ENCODE results near the gene IARS2. TPM values are rescaled to one million over a fixed set of nuclear protein-coding genes. Genes with fewer than 3 reads are reported as not detected.

The IARS2 gene
- polyA plus RNA-seq, 1 donor from 2014 or later = 59.2 TPM

DNA sequence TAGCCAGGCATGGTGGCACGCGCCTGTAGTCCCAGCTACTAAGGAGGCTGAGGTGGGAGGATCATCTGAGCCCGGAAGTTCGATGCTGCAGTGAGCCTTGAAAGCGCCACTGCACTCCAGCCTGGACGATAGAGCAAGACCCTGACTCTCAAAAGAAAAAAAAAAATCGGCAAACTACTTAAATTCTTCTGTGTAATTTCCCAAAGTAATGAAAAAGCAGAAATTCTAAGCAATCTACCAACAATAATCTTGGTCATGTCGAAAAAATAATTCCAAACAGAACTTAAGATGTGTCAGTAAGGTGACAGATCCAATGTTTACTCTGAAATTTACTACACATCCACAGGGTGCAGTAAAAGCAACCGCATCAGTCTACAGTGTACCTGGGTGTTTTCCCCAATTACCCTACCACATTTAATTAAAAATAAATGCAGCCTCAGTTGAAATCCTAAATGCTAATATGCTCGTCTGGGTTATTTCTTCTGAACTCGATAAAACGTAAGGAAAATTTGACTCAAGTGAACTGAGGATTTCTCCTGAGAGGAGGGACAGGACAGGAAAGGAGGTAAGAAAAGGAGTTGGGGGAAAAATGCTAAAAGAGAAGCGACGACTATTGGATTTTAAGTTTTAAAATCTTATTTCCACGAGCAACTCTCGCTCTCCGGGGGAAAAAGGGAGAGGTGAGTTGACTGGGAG lies 48.4 kb upstream of the IARS2 start:
- H3K27me3 ChIP-seq (ENCODE audit: insufficient read depth, low read depth, low read length) = no peaks in the 10 kb centered on the region
- no peaks in the 10 kb centered on the region for H4K20me1 ChIP-seq (ENCODE audit: insufficient read depth)
- H3K9me3 ChIP-seq (ENCODE audit: low read length) = no peaks in the 10 kb centered on the region
- H2AFZ ChIP-seq (ENCODE audit: low read depth, low read length) = peak overlapping the region; percentile 79
- H3K36me3 ChIP-seq (ENCODE audit: insufficient read depth, low read length) = no peaks in the 10 kb centered on the region
- H3K79me2 ChIP-seq (replicated peaks; ENCODE audit: insufficient read depth, low read length) = peaks cover 23% of the 10 kb centered on the region
- H3K9me2 ChIP-seq (ENCODE audit: insufficient read depth, low read length) = no peaks in the 10 kb centered on the region
- H3F3A ChIP-seq (ENCODE audit: insufficient read depth, low read length, poor library complexity, severe bottlenecking) = no peaks in the 10 kb centered on the region
- H3K9ac ChIP-seq (ENCODE audit: low read length) = peak overlapping the region; percentile 76
- TF ChIP-seq, protein P1, sequence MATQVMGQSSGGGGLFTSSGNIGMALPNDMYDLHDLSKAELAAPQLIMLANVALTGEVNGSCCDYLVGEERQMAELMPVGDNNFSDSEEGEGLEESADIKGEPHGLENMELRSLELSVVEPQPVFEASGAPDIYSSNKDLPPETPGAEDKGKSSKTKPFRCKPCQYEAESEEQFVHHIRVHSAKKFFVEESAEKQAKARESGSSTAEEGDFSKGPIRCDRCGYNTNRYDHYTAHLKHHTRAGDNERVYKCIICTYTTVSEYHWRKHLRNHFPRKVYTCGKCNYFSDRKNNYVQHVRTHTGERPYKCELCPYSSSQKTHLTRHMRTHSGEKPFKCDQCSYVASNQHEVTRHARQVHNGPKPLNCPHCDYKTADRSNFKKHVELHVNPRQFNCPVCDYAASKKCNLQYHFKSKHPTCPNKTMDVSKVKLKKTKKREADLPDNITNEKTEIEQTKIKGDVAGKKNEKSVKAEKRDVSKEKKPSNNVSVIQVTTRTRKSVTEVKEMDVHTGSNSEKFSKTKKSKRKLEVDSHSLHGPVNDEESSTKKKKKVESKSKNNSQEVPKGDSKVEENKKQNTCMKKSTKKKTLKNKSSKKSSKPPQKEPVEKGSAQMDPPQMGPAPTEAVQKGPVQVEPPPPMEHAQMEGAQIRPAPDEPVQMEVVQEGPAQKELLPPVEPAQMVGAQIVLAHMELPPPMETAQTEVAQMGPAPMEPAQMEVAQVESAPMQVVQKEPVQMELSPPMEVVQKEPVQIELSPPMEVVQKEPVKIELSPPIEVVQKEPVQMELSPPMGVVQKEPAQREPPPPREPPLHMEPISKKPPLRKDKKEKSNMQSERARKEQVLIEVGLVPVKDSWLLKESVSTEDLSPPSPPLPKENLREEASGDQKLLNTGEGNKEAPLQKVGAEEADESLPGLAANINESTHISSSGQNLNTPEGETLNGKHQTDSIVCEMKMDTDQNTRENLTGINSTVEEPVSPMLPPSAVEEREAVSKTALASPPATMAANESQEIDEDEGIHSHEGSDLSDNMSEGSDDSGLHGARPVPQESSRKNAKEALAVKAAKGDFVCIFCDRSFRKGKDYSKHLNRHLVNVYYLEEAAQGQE (IDR thresholded peaks at IDR 0.05; ENCODE audit: borderline replicate concordance) = no peak
- TF ChIP-seq TAF1 (IDR thresholded peaks at IDR 0.05; ENCODE audit: low read depth) (no peak), EP300 (conservative IDR thresholded peaks at IDR 0.05; ENCODE audit: poor library complexity, severe bottlenecking) (no peak), EZH2 (IDR thresholded peaks at IDR 0.05; ENCODE audit: borderline replicate concordance, insufficient read depth, low read length, poor library complexity, severe bottlenecking) (no peak), SMC3 (conservative IDR thresholded peaks at IDR 0.05; ENCODE audit: poor library complexity) (no peak), POLR2AphosphoS5 (IDR thresholded peaks at IDR 0.05) (no peak), MXI1 (conservative IDR thresholded peaks at IDR 0.05; ENCODE audit: poor library complexity, severe bottlenecking) (no peak), RAD21 (conservative IDR thresholded peaks at IDR 0.05) (no peak)
- TF ChIP-seq, protein P2, sequence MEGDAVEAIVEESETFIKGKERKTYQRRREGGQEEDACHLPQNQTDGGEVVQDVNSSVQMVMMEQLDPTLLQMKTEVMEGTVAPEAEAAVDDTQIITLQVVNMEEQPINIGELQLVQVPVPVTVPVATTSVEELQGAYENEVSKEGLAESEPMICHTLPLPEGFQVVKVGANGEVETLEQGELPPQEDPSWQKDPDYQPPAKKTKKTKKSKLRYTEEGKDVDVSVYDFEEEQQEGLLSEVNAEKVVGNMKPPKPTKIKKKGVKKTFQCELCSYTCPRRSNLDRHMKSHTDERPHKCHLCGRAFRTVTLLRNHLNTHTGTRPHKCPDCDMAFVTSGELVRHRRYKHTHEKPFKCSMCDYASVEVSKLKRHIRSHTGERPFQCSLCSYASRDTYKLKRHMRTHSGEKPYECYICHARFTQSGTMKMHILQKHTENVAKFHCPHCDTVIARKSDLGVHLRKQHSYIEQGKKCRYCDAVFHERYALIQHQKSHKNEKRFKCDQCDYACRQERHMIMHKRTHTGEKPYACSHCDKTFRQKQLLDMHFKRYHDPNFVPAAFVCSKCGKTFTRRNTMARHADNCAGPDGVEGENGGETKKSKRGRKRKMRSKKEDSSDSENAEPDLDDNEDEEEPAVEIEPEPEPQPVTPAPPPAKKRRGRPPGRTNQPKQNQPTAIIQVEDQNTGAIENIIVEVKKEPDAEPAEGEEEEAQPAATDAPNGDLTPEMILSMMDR (IDR thresholded peaks at IDR 0.05; ENCODE audit: poor library complexity, severe bottlenecking) = no peak
- peak overlapping the region; percentile 86 for H3K4me2 ChIP-seq (ENCODE audit: low read length)
- peak overlapping the region; percentile 79 for H3K4me3 ChIP-seq (ENCODE audit: low read length)
- H3K27ac ChIP-seq (ENCODE audit: low read length) = peak overlapping the region; percentile 70

DNA sequence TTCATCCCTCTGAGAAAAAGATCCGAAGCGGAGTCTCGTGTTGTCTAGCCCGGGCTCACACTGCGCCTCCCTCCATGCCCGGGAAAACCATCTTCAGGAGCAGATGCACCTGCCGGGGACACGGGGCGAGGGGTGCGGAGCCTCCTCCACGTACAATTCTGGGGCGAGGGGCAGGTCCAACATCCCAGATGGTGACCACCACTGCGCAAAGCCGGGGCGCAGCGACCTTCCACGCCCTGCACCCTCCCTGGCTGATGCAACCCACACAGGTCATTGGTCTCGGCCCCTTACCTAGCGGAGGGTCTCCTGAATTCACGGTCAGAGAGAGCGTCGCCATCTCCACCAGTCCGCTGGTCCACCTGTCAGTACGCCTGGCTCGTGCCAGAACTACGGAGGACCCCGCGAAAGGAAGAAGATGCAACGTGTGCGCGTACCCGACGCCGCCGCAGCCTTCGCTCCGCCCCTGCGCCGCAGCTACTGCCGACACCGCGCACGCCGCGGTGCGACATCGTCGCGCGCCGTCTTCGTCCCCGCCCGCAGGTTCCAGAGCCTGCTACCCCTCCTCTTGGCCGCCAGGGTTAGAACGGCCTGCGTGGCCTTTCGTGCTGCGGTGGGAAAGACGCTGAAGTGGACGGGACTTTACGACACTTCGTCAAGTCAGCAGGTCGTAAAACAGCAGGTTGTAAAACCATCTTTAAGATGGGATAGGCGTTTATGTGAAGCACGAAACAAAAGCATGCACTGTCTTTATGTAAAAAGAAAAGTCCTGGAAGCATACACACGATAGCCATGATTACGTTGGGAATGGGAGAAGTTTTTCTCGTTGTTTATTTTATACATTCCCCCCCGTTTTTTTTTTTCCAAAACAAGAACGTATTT lies 47.6 kb upstream of the IARS2 start, which contains the start of gene EPRS1:
EPRS1 (minus strand) TSS at position 454 of the 879 bp plus-strand sequence; CDS start at position 337, 117 bp downstream.
- peak within 1 kb of the TSS; percentile 79 for H2AFZ ChIP-seq (ENCODE audit: low read depth, low read length)
- H3K36me3 ChIP-seq (ENCODE audit: insufficient read depth, low read length) = no peaks in the 10 kb centered on the region
- H3K4me3 ChIP-seq (ENCODE audit: low read length) = peak within 1 kb of the TSS; percentile 79
- H3K27me3 ChIP-seq (ENCODE audit: insufficient read depth, low read depth, low read length) = no peaks in the 10 kb centered on the region
- H3F3A ChIP-seq (ENCODE audit: insufficient read depth, low read length, poor library complexity, severe bottlenecking) = no peaks in the 10 kb centered on the region
- H4K20me1 ChIP-seq (ENCODE audit: insufficient read depth) = no peaks in the 10 kb centered on the region
- H3K9me2 ChIP-seq (ENCODE audit: insufficient read depth, low read length) = no peaks in the 10 kb centered on the region
- TF ChIP-seq POLR2AphosphoS5 (IDR thresholded peaks at IDR 0.05) = peak; percentile 78
- no peak for TF ChIP-seq EZH2 (IDR thresholded peaks at IDR 0.05; ENCODE audit: borderline replicate concordance, insufficient read depth, low read length, poor library complexity, severe bottlenecking)
- TF ChIP-seq, protein P2 (IDR thresholded peaks at IDR 0.05; ENCODE audit: poor library complexity, severe bottlenecking) = peak; percentile 95
- peak; percentile 34 for TF ChIP-seq SMC3 (conservative IDR thresholded peaks at IDR 0.05; ENCODE audit: poor library complexity)
- peak; percentile 81 for TF ChIP-seq EP300 (conservative IDR thresholded peaks at IDR 0.05; ENCODE audit: poor library complexity, severe bottlenecking)
- peak; percentile 63 for TF ChIP-seq TAF1 (IDR thresholded peaks at IDR 0.05; ENCODE audit: low read depth)
- TF ChIP-seq, protein P1 (IDR thresholded peaks at IDR 0.05; ENCODE audit: borderline replicate concordance) = peak; percentile 30
- peak; percentile 96 for TF ChIP-seq MXI1 (conservative IDR thresholded peaks at IDR 0.05; ENCODE audit: poor library complexity, severe bottlenecking)
- no peak for TF ChIP-seq RAD21 (conservative IDR thresholded peaks at IDR 0.05)
- H3K27ac ChIP-seq (ENCODE audit: low read length) = peak within 1 kb of the TSS; percentile 70
- peaks cover 23% of the 10 kb centered on the region for H3K79me2 ChIP-seq (replicated peaks; ENCODE audit: insufficient read depth, low read length)
- H3K9ac ChIP-seq (ENCODE audit: low read length) = peak within 1 kb of the TSS; percentile 76
- H3K4me2 ChIP-seq (ENCODE audit: low read length) = peak within 1 kb of the TSS; percentile 86
- H3K9me3 ChIP-seq (ENCODE audit: low read length) = no peaks in the 10 kb centered on the region
